HG03558 (cell line): Measurements from ENCODE around the gene TBX3.

Experiments used
- ATAC-seq: cut with Tn5 transposase; IDR thresholded peaks from one replicate; pipeline ENCODE4 v1.9.1; 2021; ENCODE audit warnings: moderate number of reproducible peaks; ENCODE audit not compliant: unreplicated experiment; ENCODE audit errors: extremely low read depth

The TBX3 gene

GRCh38 chr12:114669401-114670290, 14.3 kb downstream of the TBX3 start:
- no peak for ATAC-seq

DNA sequence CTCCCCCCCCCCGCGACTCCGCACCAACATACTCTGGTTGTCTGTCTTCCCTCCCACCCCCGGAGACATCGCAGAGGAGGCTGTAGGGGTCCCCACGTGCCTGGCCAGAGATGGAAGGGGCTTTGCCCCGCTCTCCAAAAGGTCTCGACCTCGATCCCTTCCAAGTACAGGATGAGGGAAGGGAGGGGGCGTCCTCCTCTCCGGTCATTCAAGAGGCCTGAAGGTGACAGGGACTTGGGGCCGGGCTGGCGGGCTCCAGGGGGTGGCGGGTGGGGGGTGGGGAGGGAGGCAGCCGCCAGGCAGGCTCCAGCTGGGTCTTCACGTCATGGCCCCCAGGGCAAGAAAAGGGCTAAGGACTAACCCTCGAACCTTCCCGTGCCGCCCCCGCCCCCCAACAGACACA, 15.1 kb downstream of the TBX3 start:
- ATAC-seq, result no peak

- no peak for ATAC-seq
These were observed 15.7 kb downstream of the TBX3 start for GRCh38 chr12:114668151-114668885.

DNA sequence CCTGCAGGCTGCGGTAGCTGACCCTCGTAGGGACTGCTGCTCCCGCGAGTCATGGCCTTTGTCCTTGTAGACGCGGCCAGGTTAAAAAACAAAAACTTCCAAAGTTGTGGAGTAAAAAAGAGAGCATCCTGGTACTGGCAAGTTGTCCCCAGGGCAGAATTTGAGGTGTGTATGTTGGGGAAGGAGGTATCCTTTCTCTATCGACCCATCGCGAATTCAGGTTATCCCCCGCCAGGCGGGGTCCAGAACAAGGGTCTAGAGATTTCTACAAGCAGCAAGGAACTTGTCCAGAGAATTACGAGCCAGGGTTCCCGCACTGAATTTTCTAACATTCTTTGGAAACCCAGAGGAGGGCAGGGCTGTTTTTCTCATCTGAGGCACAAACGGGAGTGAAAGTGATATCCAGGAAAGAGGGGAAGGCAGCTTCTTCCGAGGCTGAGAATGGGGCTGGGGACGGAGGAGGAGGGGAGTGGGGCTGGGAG, 16.3 kb downstream of the TBX3 start:
- no peak for ATAC-seq

- no peak for ATAC-seq
These were observed 17.0 kb downstream of the TBX3 start for GRCh38 chr12:114666746-114667668.

DNA sequence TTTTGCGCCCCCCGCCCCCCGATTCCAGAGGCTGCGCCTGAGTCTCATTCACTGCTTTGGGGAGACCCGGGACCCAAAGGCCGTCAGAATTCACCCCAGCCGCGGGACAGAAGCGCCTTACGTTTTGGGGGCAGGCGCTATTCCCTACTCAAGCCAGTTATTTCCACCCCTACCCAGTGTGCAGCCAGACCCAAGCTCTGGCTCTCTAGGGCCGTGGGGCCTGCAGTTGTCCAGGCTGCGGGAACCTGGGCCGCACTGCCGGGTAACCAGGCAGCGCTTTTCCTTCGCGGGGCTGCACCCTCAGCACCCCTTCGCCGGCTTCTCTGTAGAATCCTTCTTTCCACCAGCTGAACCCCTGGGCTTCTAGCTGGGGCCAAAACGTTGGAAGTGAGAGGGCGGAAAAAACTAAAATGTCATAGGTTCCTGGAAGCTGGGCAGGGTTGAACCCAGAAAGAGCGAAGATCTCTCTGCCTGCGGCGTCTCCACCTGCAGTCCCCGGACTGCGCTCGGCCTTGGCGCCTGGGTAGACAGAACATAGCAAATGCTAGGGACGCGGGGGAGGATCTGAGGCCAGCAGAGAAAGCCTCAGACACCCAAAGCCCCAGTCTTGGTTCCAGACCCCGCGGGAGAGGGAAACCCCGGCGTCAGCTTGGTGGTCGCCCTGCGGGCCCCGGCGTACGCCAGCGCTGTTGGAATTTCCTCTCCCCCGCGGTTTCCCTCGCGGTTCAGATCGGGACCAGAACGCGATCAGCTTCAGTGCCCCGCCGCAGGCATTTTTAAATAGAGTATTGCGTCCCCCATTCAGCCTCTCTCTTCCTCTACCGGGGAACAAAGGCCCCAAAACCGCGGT, 18.3 kb downstream of the TBX3 start:
- ATAC-seq, result no peak

GRCh38 chr12:114664651-114665320, 19.2 kb downstream of the TBX3 start:
- ATAC-seq, result no peak

- ATAC-seq, result no peak
These were observed 21.3 kb downstream of the TBX3 start for GRCh38 chr12:114662512-114663177.

GRCh38 chr12:114661245-114661644, 22.7 kb downstream of the TBX3 start:
- no peak for ATAC-seq

GRCh38 chr12:114659084-114659483, 24.9 kb downstream of the TBX3 start:
- ATAC-seq, result no peak

DNA sequence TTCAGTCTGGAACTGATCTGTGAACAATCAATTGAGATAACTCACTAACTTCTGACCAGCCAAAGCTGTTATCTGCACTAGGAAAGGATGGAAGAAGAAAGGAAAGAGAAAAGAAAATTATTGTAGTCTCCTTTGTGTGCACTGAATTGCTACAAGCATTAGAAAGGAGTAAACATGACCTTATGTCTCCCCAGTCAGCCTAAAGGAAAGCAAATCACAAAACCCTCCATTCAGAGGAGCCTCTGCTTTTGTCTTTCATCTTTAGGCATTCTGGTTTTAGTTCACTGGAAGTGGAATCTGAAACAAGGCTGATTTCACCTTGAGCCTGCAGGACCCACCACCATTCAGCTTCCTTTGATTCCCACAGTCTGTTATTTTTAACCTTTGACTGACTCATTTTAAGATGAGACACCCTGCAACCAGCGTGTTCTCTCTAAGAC, 26.0 kb downstream of the TBX3 start:
- no peak for ATAC-seq

GRCh38 chr12:114657597-114657920, 26.4 kb downstream of the TBX3 start:
- no peak for ATAC-seq

DNA sequence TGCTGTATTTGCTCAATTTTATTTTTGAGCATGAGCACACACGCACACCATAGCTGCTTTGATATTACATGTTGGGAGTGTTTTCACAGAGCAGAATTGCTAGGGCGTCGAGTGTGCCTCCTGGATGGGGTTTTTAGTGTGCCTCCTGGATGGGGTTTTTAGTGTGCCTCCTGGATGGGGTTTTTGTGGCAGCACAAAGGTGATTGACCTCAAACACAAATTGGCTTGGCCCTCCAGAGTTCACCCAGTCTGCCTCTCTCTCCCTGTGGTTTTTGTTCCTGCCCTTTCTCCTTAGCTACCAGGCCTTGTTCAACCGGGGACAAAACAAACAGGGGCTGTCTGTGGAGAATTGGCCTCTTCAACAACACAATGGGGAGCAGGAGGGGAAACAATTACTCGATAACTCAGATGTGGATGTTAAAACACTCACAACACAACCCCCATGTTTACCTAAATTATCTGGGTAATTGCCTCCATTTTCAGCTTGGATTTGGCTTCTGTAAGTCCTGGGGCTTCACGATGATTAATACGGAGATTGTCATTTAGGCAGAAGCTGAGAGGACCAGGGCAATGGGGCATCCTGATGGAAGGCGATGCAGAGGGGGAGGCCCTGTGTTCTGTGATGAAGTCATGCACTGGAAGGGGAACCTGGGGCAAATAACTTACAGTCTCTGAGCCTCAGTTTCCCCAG, 26.9 kb downstream of the TBX3 start:
- no peak for ATAC-seq

GRCh38 chr12:114655934-114656749, 27.8 kb downstream of the TBX3 start:
- no peak for ATAC-seq

GRCh38 chr12:114649585-114649984, 34.4 kb downstream of the TBX3 start:
- no peak for ATAC-seq

- no peak for ATAC-seq
These were observed 35.3 kb downstream of the TBX3 start for GRCh38 chr12:114648711-114649110.

- no peak for ATAC-seq
These were observed 45.1 kb downstream of the TBX3 start for GRCh38 chr12:114638790-114639435.
